Measurements from ENCODE around the gene PRIM1. TPM values are rescaled to one million over a fixed set of nuclear protein-coding genes. Genes with fewer than 3 reads are reported as not detected.

The PRIM1 gene
- total RNA-seq, 1 donor = 38.0 TPM

DNA sequence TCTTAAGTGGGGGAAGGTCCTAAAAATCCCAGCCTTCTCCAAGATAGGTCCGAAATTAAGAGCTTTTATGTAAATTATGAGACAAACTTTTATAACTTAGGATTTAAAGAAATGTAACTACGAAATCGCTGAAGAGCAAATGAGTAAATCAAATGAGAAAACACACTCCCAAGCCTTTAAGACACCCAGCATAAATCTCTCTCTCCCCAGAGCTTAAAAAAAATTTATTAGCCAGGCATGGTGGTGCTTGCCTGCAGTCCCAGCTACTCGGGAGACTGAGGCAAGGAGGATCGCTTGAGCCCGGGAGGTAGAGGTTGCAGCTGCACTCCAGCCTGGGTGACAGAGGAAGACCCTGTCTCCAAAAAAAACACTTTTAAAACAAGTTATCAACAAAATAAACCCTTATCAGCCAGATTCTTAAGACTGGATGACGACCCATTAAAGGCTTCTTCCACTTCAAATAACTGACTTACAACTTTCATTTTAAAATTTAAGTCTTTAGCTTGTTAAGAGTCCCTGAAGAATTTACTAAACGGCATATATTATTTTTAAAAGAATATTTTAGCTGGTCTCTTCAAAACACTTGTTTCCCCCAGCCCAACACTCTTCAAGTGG, 67.3 kb downstream of the PRIM1 start:
- TF ChIP-seq, protein P1, sequence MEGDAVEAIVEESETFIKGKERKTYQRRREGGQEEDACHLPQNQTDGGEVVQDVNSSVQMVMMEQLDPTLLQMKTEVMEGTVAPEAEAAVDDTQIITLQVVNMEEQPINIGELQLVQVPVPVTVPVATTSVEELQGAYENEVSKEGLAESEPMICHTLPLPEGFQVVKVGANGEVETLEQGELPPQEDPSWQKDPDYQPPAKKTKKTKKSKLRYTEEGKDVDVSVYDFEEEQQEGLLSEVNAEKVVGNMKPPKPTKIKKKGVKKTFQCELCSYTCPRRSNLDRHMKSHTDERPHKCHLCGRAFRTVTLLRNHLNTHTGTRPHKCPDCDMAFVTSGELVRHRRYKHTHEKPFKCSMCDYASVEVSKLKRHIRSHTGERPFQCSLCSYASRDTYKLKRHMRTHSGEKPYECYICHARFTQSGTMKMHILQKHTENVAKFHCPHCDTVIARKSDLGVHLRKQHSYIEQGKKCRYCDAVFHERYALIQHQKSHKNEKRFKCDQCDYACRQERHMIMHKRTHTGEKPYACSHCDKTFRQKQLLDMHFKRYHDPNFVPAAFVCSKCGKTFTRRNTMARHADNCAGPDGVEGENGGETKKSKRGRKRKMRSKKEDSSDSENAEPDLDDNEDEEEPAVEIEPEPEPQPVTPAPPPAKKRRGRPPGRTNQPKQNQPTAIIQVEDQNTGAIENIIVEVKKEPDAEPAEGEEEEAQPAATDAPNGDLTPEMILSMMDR (IDR thresholded peaks at IDR 0.05; ENCODE audit: insufficient read depth, low read length) = no peak
- H3K4me3 ChIP-seq (ENCODE audit: low read depth, low read length) = peak overlapping the region; percentile 46
- DNase-seq (ENCODE audit: low read depth) = peak; percentile 20

DNA sequence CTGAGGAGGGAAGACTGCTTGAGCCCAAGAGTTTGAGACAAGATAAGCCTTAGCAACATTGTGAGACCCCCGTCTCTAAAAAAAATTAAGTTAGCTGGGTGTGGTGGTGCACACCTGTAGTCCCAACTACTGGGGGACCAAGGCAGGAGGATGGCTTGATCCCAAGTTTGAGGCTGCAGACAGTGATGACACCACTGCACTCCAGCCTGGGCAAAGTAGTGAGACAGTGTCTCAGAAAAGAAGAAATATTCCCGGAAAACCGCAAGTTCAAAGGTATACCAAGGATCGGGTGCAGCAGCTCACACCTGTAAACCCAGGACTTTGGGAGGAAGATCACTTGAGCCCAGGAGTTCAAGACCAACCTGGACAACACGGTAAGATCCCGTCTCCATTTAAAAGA, 69.8 kb downstream of the PRIM1 start:
- H3K4me3 ChIP-seq (ENCODE audit: low read depth, low read length) = no peak overlapping the region
- TF ChIP-seq, protein P1 (IDR thresholded peaks at IDR 0.05; ENCODE audit: insufficient read depth, low read length) = no peak
- DNase-seq (ENCODE audit: low read depth) = no peak

Other genes starting within 250 kb of the PRIM1 start
- gene RBMS2, start 230.5 kb downstream of the PRIM1 start, total RNA-seq (ENCODE audit: low replicate concordance) = 7.1 and 19.2 TPM in 2 replicates
- gene BAZ2A, start 122.0 kb downstream of the PRIM1 start, total RNA-seq (ENCODE audit: low replicate concordance) = 35.0 and 53.4 TPM in 2 replicates
- 318 and 385 TPM in 2 replicates for gene ATP5F1B, start 106.3 kb downstream of the PRIM1 start, total RNA-seq (ENCODE audit: low replicate concordance)
- gene PTGES3, start 64.0 kb downstream of the PRIM1 start, total RNA-seq (ENCODE audit: low replicate concordance) = 51.7 and 129 TPM in 2 replicates
- gene NACA, start 27.0 kb downstream of the PRIM1 start, total RNA-seq (ENCODE audit: low replicate concordance) = 960 and 1,713 TPM in 2 replicates
- 0.72 and 2.0 TPM in 2 replicates for gene HSD17B6, start 11.0 kb upstream of the PRIM1 start, total RNA-seq (ENCODE audit: low replicate concordance)
- gene SDR9C7, start 182.1 kb upstream of the PRIM1 start, total RNA-seq (ENCODE audit: low replicate concordance) = not detected in 2 replicates
- 0.09 TPM in 1 of 2 replicates, not detected in the other for gene RDH16, start 205.3 kb upstream of the PRIM1 start, total RNA-seq (ENCODE audit: low replicate concordance)

Data from fibroblast of the aortic adventitia (primary cell).